Measurements from ENCODE around the gene DNAJC11. TPM values are rescaled to one million over a fixed set of nuclear protein-coding genes. Genes with fewer than 3 reads are reported as not detected.

The DNAJC11 gene
- total RNA-seq, 1 donor from 2014 or later, result 42.4 TPM

DNA sequence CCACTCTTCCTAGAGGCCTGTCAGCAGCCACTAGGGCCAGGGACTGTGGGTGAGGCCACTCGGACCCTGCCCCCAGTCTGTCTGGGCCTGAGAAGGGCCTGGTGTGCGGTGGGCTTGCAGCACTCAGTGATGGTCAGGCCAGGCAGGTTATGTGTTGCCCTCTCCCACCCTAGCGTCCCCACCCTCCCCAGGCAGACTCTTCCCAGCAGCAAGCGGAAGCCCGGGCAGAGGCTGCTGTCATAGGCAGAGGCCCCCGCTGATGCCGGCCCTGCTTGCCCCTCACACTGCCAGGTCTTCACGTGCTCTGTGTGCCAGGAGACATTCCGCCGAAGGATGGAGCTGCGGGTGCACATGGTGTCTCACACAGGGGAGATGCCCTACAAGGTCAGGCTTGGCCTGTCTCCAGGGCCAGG, 115.2 kb downstream of the DNAJC11 start:
- DNase-seq (ENCODE audit: low spot score), result no peak

DNA sequence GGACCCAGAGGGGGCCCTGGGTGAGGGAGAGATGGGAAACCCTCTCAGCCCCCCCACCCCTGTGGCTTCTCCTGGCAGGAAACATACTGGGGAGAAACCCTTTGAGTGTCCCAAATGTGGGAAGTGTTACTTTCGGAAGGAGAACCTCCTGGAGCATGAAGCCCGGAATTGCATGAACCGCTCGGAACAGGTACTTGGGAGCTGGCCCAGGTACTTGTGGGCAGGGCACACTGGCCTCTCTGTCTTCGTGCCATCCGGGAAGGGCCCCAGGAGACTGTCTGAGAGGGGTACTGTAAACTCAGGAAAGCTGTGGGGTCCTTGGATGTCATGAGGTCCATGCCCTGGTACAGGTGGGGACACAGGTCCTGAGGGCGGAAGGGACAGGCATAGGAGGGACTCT, 115.8 kb downstream of the DNAJC11 start:
- DNase-seq (ENCODE audit: low spot score), result no peak

DNA sequence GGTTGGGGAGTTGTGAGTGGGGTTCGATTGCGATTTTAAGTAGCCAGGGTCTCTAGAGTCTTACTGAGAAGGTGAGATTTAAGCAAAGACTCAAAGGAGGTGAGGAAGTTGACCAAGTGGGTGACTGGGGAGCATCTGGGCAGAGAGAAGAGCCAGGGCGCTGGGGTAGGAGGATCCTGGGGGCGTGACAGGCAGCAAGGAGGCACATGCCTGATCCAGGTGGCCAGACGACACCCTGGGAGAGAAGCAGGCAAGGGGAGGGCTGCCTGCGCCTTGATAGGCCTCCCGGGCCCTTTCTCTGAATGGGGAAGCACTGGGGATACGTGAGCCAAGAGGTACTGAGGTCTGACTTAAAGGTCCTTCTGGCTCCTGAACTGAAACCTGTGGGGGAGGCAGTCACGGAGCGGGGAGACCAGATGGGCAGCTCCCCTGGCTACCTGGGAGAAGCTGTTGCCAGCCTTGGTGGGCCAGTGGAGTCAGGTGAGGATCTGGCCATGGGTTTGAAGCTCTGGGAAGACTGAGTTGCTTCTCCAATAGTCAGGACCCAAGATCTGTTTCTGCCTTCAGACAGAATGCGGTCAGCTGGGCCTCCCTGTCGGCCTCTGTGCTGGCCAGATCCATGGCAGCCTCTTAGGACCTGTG, 116.4 kb downstream of the DNAJC11 start:
- DNase-seq (ENCODE audit: low spot score), result no peak

Other genes with a start within 250 kb of the DNAJC11 start
- gene TNFRSF25, start 235.6 kb downstream of the DNAJC11 start, total RNA-seq, result 6.0 TPM
- gene PLEKHG5, start 210.1 kb downstream of the DNAJC11 start, total RNA-seq, result 9.3 TPM
- 23.2 TPM for gene NOL9, start 147.3 kb downstream of the DNAJC11 start, total RNA-seq
- gene TAS1R1, start 146.5 kb downstream of the DNAJC11 start, total RNA-seq, result not detected
- gene ZBTB48, start 121.8 kb downstream of the DNAJC11 start, total RNA-seq, result 18.9 TPM
- 23.4 TPM for gene KLHL21, start 98.9 kb downstream of the DNAJC11 start, total RNA-seq
- 13.3 TPM for gene PHF13, start 88.1 kb downstream of the DNAJC11 start, total RNA-seq
- 13.3 TPM for gene THAP3, start 76.9 kb downstream of the DNAJC11 start, total RNA-seq
- gene CAMTA1, start 83.6 kb upstream of the DNAJC11 start, total RNA-seq, result 51.8 TPM